Liver (tissue), 9 donors: ENCODE data around the gene FSIP2. TPM values are rescaled to one million over a fixed set of nuclear protein-coding genes. Genes with fewer than 3 reads are reported as not detected.

Experiments
- DNase-seq: peaks from one replicate; pipeline ENCODE4 v3.0.0-alpha.2; 2017; ENCODE audit warnings: low spot score
- H3K27ac ChIP-seq, 2 donors: one replicate each; pipeline ENCODE4 v1.7.0; 2013; ENCODE audit warnings: inconsistent platforms in 2 of 2, low read length in 2 of 2, control low read depth in 1 of 2, low read depth in 1 of 2, mild to moderate bottlenecking in 1 of 2
- H3K27me3 ChIP-seq, 4 donors: one replicate each; pipeline versions ENCODE4 v1.6.1 to v1.7.0; 2013; ENCODE audit warnings: low read length in 3 of 4, inconsistent platforms in 1 of 4, mild to moderate bottlenecking in 1 of 4, moderate library complexity in 1 of 4; ENCODE audit not compliant: control insufficient read depth in 4 of 4, insufficient read depth in 4 of 4
- H3K36me3 ChIP-seq, 4 donors: one replicate each; pipeline versions ENCODE4 v1.6.1 to v1.7.0; 2013; ENCODE audit warnings: low read length in 3 of 4, mild to moderate bottlenecking in 3 of 4, low read depth in 1 of 4, moderate library complexity in 1 of 4; ENCODE audit not compliant: control insufficient read depth in 4 of 4, insufficient read depth in 3 of 4
- H3K4me1 ChIP-seq, 4 donors: one replicate each; pipeline versions ENCODE4 v1.6.1 to v1.7.0; 2013; ENCODE audit warnings: low read length in 3 of 4, mild to moderate bottlenecking in 3 of 4, moderate library complexity in 1 of 4; ENCODE audit not compliant: control insufficient read depth in 4 of 4, insufficient read depth in 4 of 4
- H3K4me3 ChIP-seq, 3 donors: one replicate each; pipeline versions ENCODE4 v1.6.1 to v1.7.0; 2013; ENCODE audit warnings: low read length in 3 of 3, control low read depth in 1 of 3, low read depth in 1 of 3, mild to moderate bottlenecking in 1 of 3
- H3K9ac ChIP-seq, 2 donors: one replicate each; pipeline ENCODE4 v1.7.0; 2013; ENCODE audit warnings: low read length in 2 of 2, mild to moderate bottlenecking in 2 of 2, moderate library complexity in 2 of 2, control low read depth in 1 of 2, low read depth in 1 of 2
- H3K9me3 ChIP-seq, 4 donors: one replicate each; pipeline versions ENCODE4 v1.6.1 to v1.7.0; 2013; ENCODE audit warnings: low read length in 3 of 4; ENCODE audit not compliant: control insufficient read depth in 4 of 4
- CTCF ChIP-seq: fragments of 150-350 bp; IDR thresholded peaks from 2 replicates; pipeline ENCODE4 v1.5.1; 2017; ENCODE audit warnings: improper control_type of control experiment, low read depth, low read length; ENCODE audit not compliant: missing input control
- EGR1 ChIP-seq, 2 donors: IDR thresholded peaks; 2 replicates each; pipeline ENCODE4 v1.6.1; 2016 to 2018; ENCODE audit warnings: antibody characterized with exemption in 2 of 2, low read depth in 2 of 2
- FOXA1 ChIP-seq: IDR thresholded peaks from 2 replicates; pipeline ENCODE4 v1.6.1; 2016; ENCODE audit warnings: antibody characterized with exemption
- FOXA2 ChIP-seq: IDR thresholded peaks from 2 replicates; pipeline ENCODE4 v1.6.1; 2016; ENCODE audit warnings: antibody characterized with exemption
- HNF4A ChIP-seq, 2 donors: conservative IDR thresholded peaks; 2 replicates each; pipeline ENCODE4 v1.6.1; 2016; ENCODE audit warnings: antibody characterized with exemption in 2 of 2, mild to moderate bottlenecking in 2 of 2
- HNF4G ChIP-seq: IDR thresholded peaks from 2 replicates; pipeline ENCODE4 v1.6.1; 2016; ENCODE audit warnings: antibody characterized with exemption
- JUND ChIP-seq, 2 donors: IDR thresholded peaks; 2 replicates each; pipeline ENCODE4 v1.6.1; 2016; ENCODE audit warnings: antibody characterized with exemption in 2 of 2
- MAX ChIP-seq: IDR thresholded peaks from 2 replicates; pipeline ENCODE4 v1.6.1; 2016; ENCODE audit warnings: antibody characterized with exemption
- NR2F2 ChIP-seq: IDR thresholded peaks from 2 replicates; pipeline ENCODE4 v1.6.1; 2016; ENCODE audit warnings: antibody characterized with exemption
- RAD21 ChIP-seq, 2 donors: IDR thresholded peaks; 2 replicates each; pipeline ENCODE4 v1.6.1; 2016; ENCODE audit warnings: antibody characterized with exemption in 2 of 2, mild to moderate bottlenecking in 2 of 2
- REST ChIP-seq: IDR thresholded peaks from 2 replicates; pipeline ENCODE4 v1.6.1; 2016; ENCODE audit warnings: antibody characterized with exemption, mild to moderate bottlenecking
- RXRA ChIP-seq, 2 donors: IDR thresholded peaks; 2 replicates each; pipeline ENCODE4 v1.6.1; 2017 to 2018; ENCODE audit warnings: antibody characterized with exemption in 2 of 2, mild to moderate bottlenecking in 1 of 2
- SP1 ChIP-seq: IDR thresholded peaks from 2 replicates; pipeline ENCODE4 v1.6.1; 2018; ENCODE audit warnings: antibody characterized with exemption, mild to moderate bottlenecking
- TAF1 ChIP-seq: conservative IDR thresholded peaks from 2 replicates; pipeline ENCODE4 v1.6.1; 2016; ENCODE audit warnings: antibody characterized with exemption, mild to moderate bottlenecking
- YY1 ChIP-seq: IDR thresholded peaks from 2 replicates; pipeline ENCODE4 v1.6.1; 2016; ENCODE audit warnings: antibody characterized with exemption, mild to moderate bottlenecking
- ZBTB33 ChIP-seq: IDR thresholded peaks from 2 replicates; pipeline ENCODE4 v1.6.1; 2016; ENCODE audit warnings: antibody characterized with exemption
- WGBS: extraction: QIAGEN DNeasy Blood & Tissue Kit; methylation state at CpG from one replicate; pipeline ENCODE4 v1.1.7; 2013; 5-methylcytosine and 5-hydroxymethylcytosine counted together
- polyA plus RNA-seq, 2 donors: library from polyadenylated mRNA; stranded (reverse) in 1 of 2; unstranded in 1 of 2; fragments of 200-250 nt in 1 of 2; fragments of >200 nt in 1 of 2; fragmentation: Nextera tagmentation in 1 of 2; extraction: Ambion mirVana in 1 of 2; gene quantifications; one replicate each; pipeline versions ENCODE4 v1.2.1 to v1.2.3, GENCODE V29; 2013 to 2015
- total RNA-seq, 2 donors: library from RNA; depleted of rRNA; stranded (reverse); fragments of >200 nt; gene quantifications; one replicate each; pipeline ENCODE4 v1.2.3, GENCODE V29; 2014
- donor health status: healthy.
- donor health status: healthy.
- donor health status: healthy.
- donor health status: healthy.
- donor health status: healthy.

Gene FSIP2
- total and polyA plus RNA-seq, 4 donors: 0.01 to 0.75 (median 0.19) TPM

DNA sequence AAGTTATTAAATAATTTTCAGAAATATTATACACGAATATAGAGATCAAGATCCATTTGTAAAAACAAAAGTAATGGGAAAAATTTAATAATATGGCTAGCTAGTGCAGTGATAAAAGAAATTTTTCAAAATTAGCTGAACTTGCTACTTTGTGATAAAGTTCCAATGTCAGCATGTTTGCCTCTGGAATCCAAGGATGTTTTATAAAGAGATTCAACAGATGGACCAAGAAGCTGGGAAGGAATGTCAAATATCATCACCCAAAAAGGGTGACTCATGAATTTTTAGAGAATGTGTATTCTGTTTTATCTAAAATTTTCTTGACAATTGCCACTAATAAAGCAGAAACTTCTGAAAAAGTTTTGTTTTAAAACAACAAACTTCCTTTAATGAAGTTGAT, 95.3 kb downstream of the FSIP2 start:
- Histone ChIP-seq H3K27ac (no peak overlapping the region), H3K9ac (no peak overlapping the region), H3K4me3 (no peak overlapping the region), H3K4me1 (no peaks in the 10 kb centered on the region), H3K9me3 (no peaks in the 10 kb centered on the region), H3K27me3 (no peaks in the 10 kb centered on the region), H3K36me3 (no peaks in the 10 kb centered on the region)
- TF ChIP-seq RAD21 (IDR thresholded peaks at IDR 0.05): no peak
- TF ChIP-seq RXRA (IDR thresholded peaks at IDR 0.05): no peak
- TF ChIP-seq SP1: no peak
- no peak for TF ChIP-seq HNF4A (conservative IDR thresholded peaks at IDR 0.05)
- no peak for TF ChIP-seq NR2F2
- no peak for TF ChIP-seq JUND (IDR thresholded peaks at IDR 0.05)
- TF ChIP-seq HNF4G: no peak
- no peak for TF ChIP-seq YY1
- TF ChIP-seq REST: no peak
- no peak for TF ChIP-seq ZBTB33
- TF ChIP-seq EGR1 (IDR thresholded peaks at IDR 0.05; ENCODE audit: low read depth in 2 of 2): no peak
- no peak for TF ChIP-seq TAF1
- no peak for TF ChIP-seq CTCF
- TF ChIP-seq MAX: no peak
- no peak for TF ChIP-seq FOXA2
- no peak for DNase-seq
- WGBS: 80% methylated on average over 1 of the region's 1 CpG

GRCh38 chr2:185835974-185836373, 97.4 kb downstream of the FSIP2 start:
- Histone ChIP-seq H3K4me3 (no peak overlapping the region), H3K4me1 (no peaks in the 10 kb centered on the region), H3K27ac (no peak overlapping the region), H3K27me3 (no peaks in the 10 kb centered on the region), H3K36me3 (no peaks in the 10 kb centered on the region), H3K9me3 (no peaks in the 10 kb centered on the region), H3K9ac (no peak overlapping the region)
- TF ChIP-seq JUND (IDR thresholded peaks at IDR 0.05) (no peak), CTCF (no peak), HNF4G (no peak), FOXA1 (no peak), TAF1 (no peak), RXRA (IDR thresholded peaks at IDR 0.05) (no peak), EGR1 (IDR thresholded peaks at IDR 0.05; ENCODE audit: low read depth in 2 of 2) (no peak), REST (no peak), RAD21 (IDR thresholded peaks at IDR 0.05) (no peak), SP1 (no peak)
- 95% methylated on average over 8 of the region's 8 CpGs for WGBS
- no peak for DNase-seq
